Activated naive CD8-positive, alpha-beta T cell treated with anti-CD3 and anti-CD28 coated beads, Interleukin-2, amount 10 ng/mL, durations not matched to agents 7 days and 5 days (primary cell): ENCODE measurements around the gene TEC. TPM values are rescaled to one million over a fixed set of nuclear protein-coding genes. Genes with fewer than 3 reads are reported as not detected.
A peak's percentile ranks its signal among the peaks of the same experiment; 100 is the strongest.

ENCODE experiments used
- ATAC-seq: fragments of 150-1000 bp; cut with Tn5 transposase; one replicate; pipeline ENCODE4 v1.10.0; 2021; ENCODE audit warnings: low read depth, moderate library complexity
- POLR2A ChIA-PET: fragments of 350-600 bp; sonication (Branson Sonifier 250); formaldehyde crosslinking; loops from one replicate; lab custom pipeline; 2021; ENCODE audit warnings: antibody characterized with exemption; lab: Charles Lee
- DNase-seq: peaks from one replicate; pipeline ENCODE4 v3.0.0; 2021
- H3K27ac Mint-ChIP-seq: one replicate; pipeline ENCODE4 v1.8.0; 2022; ENCODE audit warnings: mild to moderate bottlenecking, mixed read lengths
- H3K27me3 Mint-ChIP-seq: one replicate; pipeline ENCODE4 v1.8.0; 2022; ENCODE audit warnings: mild to moderate bottlenecking, moderate library complexity, mixed read lengths
- H3K36me3 Mint-ChIP-seq: one replicate; pipeline ENCODE4 v1.8.0; 2021; ENCODE audit warnings: mild to moderate bottlenecking, mixed read lengths
- H3K4me1 Mint-ChIP-seq: one replicate; pipeline ENCODE4 v1.8.0; 2021; ENCODE audit warnings: mixed read lengths
- H3K4me3 Mint-ChIP-seq: one replicate; pipeline ENCODE4 v1.8.0; 2022; ENCODE audit warnings: mild to moderate bottlenecking, moderate library complexity, mixed read lengths
- H3K9me3 Mint-ChIP-seq: one replicate; pipeline ENCODE4 v1.8.0; 2021; ENCODE audit warnings: mixed read lengths
- total RNA-seq, 2 experiments: library from RNA; stranded (reverse); gene quantifications; one replicate each; pipeline ENCODE4 v1.2.3, GENCODE V29; 2021

TEC gene
- total RNA-seq, 2 experiments from 2014 or later, result 4.2 TPM

- DNase-seq (no peak), ATAC-seq (no peak)
- Mint-ChIP-seq H3K4me3 (no peak overlapping the region), H3K9me3 (no peaks in the 10 kb centered on the region), H3K27ac (no peak overlapping the region), H3K4me1 (peaks cover 28% of the 10 kb centered on the region), H3K27me3 (no peaks in the 10 kb centered on the region), H3K36me3 (peaks cover 46% of the 10 kb centered on the region)
- POLR2A ChIA-PET, result interaction anchor here (0.6 to 0.7 kb wide), 2 partner anchors 16 to 278 kb away, joined by 3 to 4 read pairs; no protein-coding TSS in a partner anchor
Observed at GRCh38 chr4:48108309-48109073, 161.1 kb downstream of the TEC start.

GRCh38 chr4:48105230-48105629 lies 164.4 kb downstream of the TEC start:
- Mint-ChIP-seq H3K27ac (no peak overlapping the region), H3K9me3 (no peaks in the 10 kb centered on the region), H3K27me3 (no peaks in the 10 kb centered on the region), H3K36me3 (peaks cover 44% of the 10 kb centered on the region), H3K4me1 (peaks cover 15% of the 10 kb centered on the region), H3K4me3 (no peak overlapping the region)
- POLR2A ChIA-PET, result no interaction called here
- DNase-seq (no peak), ATAC-seq (no peak)

GRCh38 chr4:48103483-48104139 lies 166.0 kb downstream of the TEC start:
- H3K27me3 Mint-ChIP-seq, result no peaks in the 10 kb centered on the region
- peaks cover 44% of the 10 kb centered on the region for H3K36me3 Mint-ChIP-seq
- H3K27ac Mint-ChIP-seq, result no peak overlapping the region
- no peak overlapping the region for H3K4me3 Mint-ChIP-seq
- POLR2A ChIA-PET, result no interaction called here
- no peaks in the 10 kb centered on the region for H3K9me3 Mint-ChIP-seq
- ATAC-seq, result no peak
- no peak for DNase-seq
- H3K4me1 Mint-ChIP-seq, result peaks cover 15% of the 10 kb centered on the region

- POLR2A ChIA-PET, result no interaction called here
- H3K4me1 Mint-ChIP-seq, result peaks cover 14% of the 10 kb centered on the region
- no peak for DNase-seq
- peaks cover 49% of the 10 kb centered on the region for H3K36me3 Mint-ChIP-seq
- H3K27ac Mint-ChIP-seq, result no peak overlapping the region
- no peak overlapping the region for H3K4me3 Mint-ChIP-seq
- H3K27me3 Mint-ChIP-seq, result no peaks in the 10 kb centered on the region
- H3K9me3 Mint-ChIP-seq, result no peaks in the 10 kb centered on the region
- no peak for ATAC-seq
Observed at GRCh38 chr4:48102303-48102702, 167.3 kb downstream of the TEC start.

GRCh38 chr4:48100256-48100655 lies 169.4 kb downstream of the TEC start:
- no peak for ATAC-seq
- Mint-ChIP-seq H3K9me3 (no peaks in the 10 kb centered on the region), H3K4me1 (peaks cover 10% of the 10 kb centered on the region), H3K36me3 (peaks cover 43% of the 10 kb centered on the region), H3K4me3 (no peak overlapping the region), H3K27ac (no peak overlapping the region), H3K27me3 (no peaks in the 10 kb centered on the region)
- no peak for DNase-seq
- POLR2A ChIA-PET, result no interaction called here

GRCh38 chr4:48095441-48095840 lies 174.2 kb downstream of the TEC start:
- no peaks in the 10 kb centered on the region for H3K9me3 Mint-ChIP-seq
- H3K4me3 Mint-ChIP-seq, result no peak overlapping the region
- no peak for ATAC-seq
- peaks cover 9% of the 10 kb centered on the region for H3K4me1 Mint-ChIP-seq
- POLR2A ChIA-PET, result interaction anchor here (0.6 to 1.2 kb wide), 2 partner anchors 13 to 36 kb away, joined by 3 read pairs; no protein-coding TSS in a partner anchor
- H3K36me3 Mint-ChIP-seq, result peaks cover 34% of the 10 kb centered on the region
- no peaks in the 10 kb centered on the region for H3K27me3 Mint-ChIP-seq
- no peak for DNase-seq
- no peak overlapping the region for H3K27ac Mint-ChIP-seq

- H3K27ac Mint-ChIP-seq, result no peak overlapping the region
- POLR2A ChIA-PET, result no interaction called here
- no peaks in the 10 kb centered on the region for H3K9me3 Mint-ChIP-seq
- H3K27me3 Mint-ChIP-seq, result no peaks in the 10 kb centered on the region
- ATAC-seq (no peak), DNase-seq (no peak)
- H3K4me1 Mint-ChIP-seq, result peaks cover 3% of the 10 kb centered on the region
- no peak overlapping the region for H3K4me3 Mint-ChIP-seq
- peaks cover 28% of the 10 kb centered on the region for H3K36me3 Mint-ChIP-seq
Observed at GRCh38 chr4:48093991-48094416, 175.6 kb downstream of the TEC start.

GRCh38 chr4:48090621-48091020 lies 179.0 kb downstream of the TEC start:
- no peak for ATAC-seq

GRCh38 chr4:48085821-48086589 lies 183.6 kb downstream of the TEC start:
- Mint-ChIP-seq H3K27ac (peak overlapping the region; percentile 32), H3K4me1 (peaks cover 3% of the 10 kb centered on the region), H3K27me3 (no peaks in the 10 kb centered on the region), H3K36me3 (peaks cover 49% of the 10 kb centered on the region), H3K9me3 (no peaks in the 10 kb centered on the region), H3K4me3 (no peak overlapping the region)
- ATAC-seq (no peak), DNase-seq (no peak)
- POLR2A ChIA-PET, result no interaction called here

More at GRCh38 chr4:48090621-48091020, 179.0 kb downstream of the TEC start:
- POLR2A ChIA-PET, result no interaction called here
- Mint-ChIP-seq H3K27ac (no peak overlapping the region), H3K4me1 (peaks cover 3% of the 10 kb centered on the region), H3K9me3 (no peaks in the 10 kb centered on the region), H3K27me3 (no peaks in the 10 kb centered on the region), H3K4me3 (no peak overlapping the region), H3K36me3 (peaks cover 25% of the 10 kb centered on the region)
- DNase-seq, result no peak

Other genes starting within 250 kb of the TEC start
- 10 to 100 TPM; 65.8 to 66.8 TPM for gene TXK, start 135.6 kb downstream of the TEC start, total RNA-seq
- 10 to 100 TPM; 63.7 to 66.1 TPM for gene SLAIN2, start 71.7 kb upstream of the TEC start, total RNA-seq
- under 1 TPM; 0.17 TPM for gene SLC10A4, start 213.5 kb upstream of the TEC start, total RNA-seq
- gene ZAR1, start 220.4 kb upstream of the TEC start, total RNA-seq, result not detected